Uterus (tissue), 4 donors: ENCODE results near the gene C9orf40. TPM values are rescaled to one million over a fixed set of nuclear protein-coding genes. Genes with fewer than 3 reads are reported as not detected.

Experiments
- DNase-seq, 2 donors: peaks; one replicate each; pipeline ENCODE4 v3.0.0-alpha.2; 2019 to 2020
- H3K27ac ChIP-seq, 2 donors: fragments of 200-600 bp; sonication (generic); 1 replicate in 1 of 2; 2 replicates in 1 of 2; pipeline ENCODE4 v1.5.1; 2016 to 2018
- H3K27me3 ChIP-seq, 2 donors: fragments of 200-600 bp; sonication (generic); one replicate each; pipeline ENCODE4 v1.5.1; 2018 to 2019; ENCODE audit warnings: control low read depth in 1 of 2
- H3K36me3 ChIP-seq, 2 donors: fragments of 200-600 bp; sonication (generic); one replicate each; pipeline ENCODE4 v1.5.1; 2019; ENCODE audit warnings: control low read depth in 1 of 2
- H3K4me1 ChIP-seq, 2 donors: fragments of 200-600 bp; sonication (generic); one replicate each; pipeline ENCODE4 v1.5.1; 2018 to 2019; ENCODE audit warnings: control low read depth in 1 of 2
- H3K4me3 ChIP-seq, 2 donors: fragments of 200-600 bp; sonication (generic); 1 replicate in 1 of 2; 2 replicates in 1 of 2; pipeline ENCODE4 v1.5.1; 2018 to 2019; ENCODE audit warnings: mild to moderate bottlenecking in 1 of 2
- H3K9me3 ChIP-seq, 2 donors: fragments of 200-600 bp; sonication (generic); one replicate each; pipeline ENCODE4 v1.5.1; 2019; ENCODE audit warnings: control low read depth in 1 of 2
- CTCF ChIP-seq, 4 experiments: fragments of 200-600 bp in 2 of 4; fragments of 450-650 bp in 2 of 4; sonication (generic) in 2 of 4; IDR thresholded peaks; one replicate each; pipeline ENCODE4 v1.5.1; 2016 to 2019; ENCODE audit warnings: antibody characterized with exemption in 4 of 4, mild to moderate bottlenecking in 2 of 4, moderate library complexity in 1 of 4
- POLR2A ChIP-seq, 2 donors: fragments of 450-650 bp; IDR thresholded peaks; one replicate each; pipeline ENCODE4 v1.6.1; 2016; ENCODE audit warnings: antibody characterized with exemption in 2 of 2, mild to moderate bottlenecking in 1 of 2, moderate library complexity in 1 of 2
- intact Hi-C: fragments of 100-400 bp; cut with DNase I; formaldehyde crosslinking; loops from one replicate; pipeline ENCODE4 v1.15.1; 2023; ENCODE audit warnings: low total_unique reads
- total RNA-seq, 4 donors: library from RNA; depleted of rRNA in 3 of 4; stranded (reverse); fragments of >200 nt in 3 of 4; gene quantifications; one replicate each; pipeline versions ENCODE4 v1.1.0 to v1.2.4, GENCODE V29; 2014 to 2023
- donor health status: DM: yes; HTN: yes; CAD: no.

C9orf40 gene
- total RNA-seq, 4 donors from 2014 or later = 2.8 to 17.6 (median 5.6) TPM

GRCh38 chr9:74953235-74953751 lies 581 bp upstream of the C9orf40 start:
- Histone ChIP-seq H3K4me1 (no peaks in the 10 kb centered on the region), H3K36me3 (no peaks in the 10 kb centered on the region), H3K27ac (peak overlapping the region; percentile 97 to 98), H3K27me3 (no peaks in the 10 kb centered on the region), H3K4me3 (peak overlapping the region; percentile 67 to 79), H3K9me3 (no peaks in the 10 kb centered on the region)
- no peak for TF ChIP-seq POLR2A (IDR thresholded peaks at IDR 0.05)
- no peak for TF ChIP-seq CTCF (IDR thresholded peaks at IDR 0.05)
- DNase-seq = no peak
- intact Hi-C loops = loop anchor here (10.0 kb wide), 1 partner anchor 132 kb away; the partner anchor contains the start of genes NMRK1 and OSTF1

GRCh38 chr9:74951725-74952151 lies 974 bp downstream of the C9orf40 start:
- H3K4me3 ChIP-seq = peak overlapping the region; percentile 67 to 79
- no peak for TF ChIP-seq POLR2A (IDR thresholded peaks at IDR 0.05)
- TF ChIP-seq CTCF (IDR thresholded peaks at IDR 0.05) = no peak
- intact Hi-C loops = loop anchor here (10.0 kb wide), 1 partner anchor 133 kb away; the partner anchor contains the start of genes NMRK1 and OSTF1

GRCh38 chr9:74951107-74951720 lies 1.5 kb downstream of the C9orf40 start:
- Histone ChIP-seq H3K27me3 (no peaks in the 10 kb centered on the region), H3K36me3 (no peaks in the 10 kb centered on the region), H3K27ac (peak overlapping the region; percentile 97 to 98), H3K9me3 (no peaks in the 10 kb centered on the region), H3K4me1 (no peaks in the 10 kb centered on the region), H3K4me3 (peak overlapping the region; percentile 67 to 79)
- TF ChIP-seq POLR2A (IDR thresholded peaks at IDR 0.05) = no peak
- TF ChIP-seq CTCF (IDR thresholded peaks at IDR 0.05) = no peak
- DNase-seq = no peak
- intact Hi-C loops = loop anchor here (10.0 kb wide), 1 partner anchor 134 kb away; the partner anchor contains the start of genes NMRK1 and OSTF1

More at GRCh38 chr9:74951725-74952151, 974 bp downstream of the C9orf40 start:
- Histone ChIP-seq H3K4me1 (no peaks in the 10 kb centered on the region), H3K36me3 (no peaks in the 10 kb centered on the region), H3K9me3 (no peaks in the 10 kb centered on the region), H3K27ac (peak overlapping the region; percentile 97 to 98), H3K27me3 (no peaks in the 10 kb centered on the region)
- peak; percentile 23 to 47 for DNase-seq

- no peak for TF ChIP-seq CTCF (IDR thresholded peaks at IDR 0.05)
- no peak for TF ChIP-seq POLR2A (IDR thresholded peaks at IDR 0.05)
- H3K27me3 ChIP-seq = no peaks in the 10 kb centered on the region
These were observed 2.6 kb downstream of the C9orf40 start for GRCh38 chr9:74949859-74950855.

More at GRCh38 chr9:74949859-74950855, 2.6 kb downstream of the C9orf40 start:
- H3K36me3 ChIP-seq = no peaks in the 10 kb centered on the region
- peak overlapping the region in 1 of 2 donors; percentile 43 for H3K27ac ChIP-seq
- intact Hi-C loops = loop anchor here (10.0 kb wide), 1 partner anchor 135 kb away; the partner anchor contains the start of genes NMRK1 and OSTF1
- H3K9me3 ChIP-seq = no peaks in the 10 kb centered on the region
- no peak overlapping the region for H3K4me3 ChIP-seq
- no peak for DNase-seq
- no peaks in the 10 kb centered on the region for H3K4me1 ChIP-seq
